ENCODE measurements around the gene RERE. TPM values are rescaled to one million over a fixed set of nuclear protein-coding genes. Genes with fewer than 3 reads are reported as not detected.
"Not testable (repeated sequence)": the region's sequence is repeated elsewhere in the genome, so short reads cannot be mapped to it uniquely, and the experiment has no call there.

The RERE gene
- total RNA-seq, 2 donors from 2014 or later = 95.0 to 102 TPM

- no peak for DNase-seq
- intact Hi-C loops (cut with DNase I, micrococcal nuclease) = no loop called here
- ATAC-seq = no peak
These were observed 178.3 kb downstream of the RERE start for GRCh38 chr1:8639148-8639547.

GRCh38 chr1:8633741-8634501 lies 183.5 kb downstream of the RERE start:
- intact Hi-C loops (cut with DNase I, micrococcal nuclease) = no loop called here

DNA sequence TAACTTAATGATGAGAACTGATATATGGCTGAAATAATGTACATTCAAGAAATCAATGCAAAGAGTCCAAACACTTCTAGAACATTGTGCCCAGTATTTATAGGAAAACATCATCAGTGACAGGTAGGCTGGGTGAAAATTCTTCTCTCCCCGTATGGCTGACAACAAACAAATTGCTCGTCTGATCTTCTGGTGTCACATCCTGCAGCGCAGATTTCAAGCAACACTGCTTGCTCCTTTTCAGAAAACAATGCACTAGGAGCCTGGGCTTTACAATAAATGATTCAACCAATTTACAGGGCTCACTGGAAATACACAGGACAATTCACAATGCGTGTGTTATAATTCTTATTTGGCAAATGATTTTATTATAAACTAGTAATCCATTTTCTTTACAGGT lies 185.3 kb downstream of the RERE start:
- ATAC-seq = no peak
- intact Hi-C loops (cut with DNase I, micrococcal nuclease) = no loop called here
- no peak for DNase-seq

More at GRCh38 chr1:8633741-8634501, 183.5 kb downstream of the RERE start:
- DNase-seq = no peak
- ATAC-seq = no peak

DNA sequence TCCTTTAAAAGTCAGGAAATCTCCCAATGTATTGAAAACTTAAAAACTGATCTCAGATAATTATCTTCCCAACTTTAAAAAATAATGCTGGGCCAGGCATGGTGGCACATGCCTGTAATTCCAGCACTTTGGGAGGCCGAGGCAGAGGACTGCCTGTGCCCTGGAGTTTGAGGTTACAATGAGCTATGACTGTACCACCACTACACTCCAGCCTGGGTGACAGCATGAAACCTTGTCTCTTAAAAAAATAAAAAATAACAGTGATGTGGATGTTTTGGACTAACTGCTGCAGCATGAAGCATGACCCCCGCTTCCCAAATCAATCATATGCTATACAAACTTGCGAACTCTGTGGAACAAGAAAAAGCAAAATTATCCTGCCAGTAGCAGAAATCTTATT lies 186.3 kb downstream of the RERE start:
- DNase-seq = no peak
- intact Hi-C loops (cut with DNase I, micrococcal nuclease) = no loop called here
- ATAC-seq = no peak

GRCh38 chr1:8629241-8630091 lies 188.0 kb downstream of the RERE start:
- DNase-seq (no peak), ATAC-seq (no peak)

GRCh38 chr1:8628606-8629005 lies 188.8 kb downstream of the RERE start:
- ATAC-seq (no peak), DNase-seq (no peak)
- intact Hi-C loops (cut with DNase I, micrococcal nuclease) = no loop called here

More at GRCh38 chr1:8629241-8630091, 188.0 kb downstream of the RERE start:
- intact Hi-C loops (cut with DNase I, micrococcal nuclease) = no loop called here

DNA sequence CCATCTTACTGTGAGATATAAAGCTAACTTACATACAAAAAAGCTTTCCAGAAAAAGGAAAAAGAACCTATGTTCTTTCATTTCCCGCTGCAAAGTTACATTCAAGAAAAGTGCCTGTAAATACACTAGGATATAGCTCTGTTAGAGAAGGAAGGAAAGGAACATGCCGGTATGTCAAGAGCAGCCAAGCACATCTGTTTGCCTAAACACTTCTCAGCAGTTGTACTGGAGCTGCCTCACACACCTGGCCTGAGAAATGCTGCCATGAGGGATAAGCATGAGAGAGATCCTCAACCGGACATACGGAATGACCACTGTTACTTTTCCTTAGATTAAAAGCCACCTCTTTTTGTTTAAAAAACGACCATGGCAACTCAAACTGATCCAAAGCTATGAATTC lies 189.7 kb downstream of the RERE start:
- no peak for DNase-seq
- intact Hi-C loops (cut with DNase I, micrococcal nuclease) = no loop called here
- no peak for ATAC-seq

DNA sequence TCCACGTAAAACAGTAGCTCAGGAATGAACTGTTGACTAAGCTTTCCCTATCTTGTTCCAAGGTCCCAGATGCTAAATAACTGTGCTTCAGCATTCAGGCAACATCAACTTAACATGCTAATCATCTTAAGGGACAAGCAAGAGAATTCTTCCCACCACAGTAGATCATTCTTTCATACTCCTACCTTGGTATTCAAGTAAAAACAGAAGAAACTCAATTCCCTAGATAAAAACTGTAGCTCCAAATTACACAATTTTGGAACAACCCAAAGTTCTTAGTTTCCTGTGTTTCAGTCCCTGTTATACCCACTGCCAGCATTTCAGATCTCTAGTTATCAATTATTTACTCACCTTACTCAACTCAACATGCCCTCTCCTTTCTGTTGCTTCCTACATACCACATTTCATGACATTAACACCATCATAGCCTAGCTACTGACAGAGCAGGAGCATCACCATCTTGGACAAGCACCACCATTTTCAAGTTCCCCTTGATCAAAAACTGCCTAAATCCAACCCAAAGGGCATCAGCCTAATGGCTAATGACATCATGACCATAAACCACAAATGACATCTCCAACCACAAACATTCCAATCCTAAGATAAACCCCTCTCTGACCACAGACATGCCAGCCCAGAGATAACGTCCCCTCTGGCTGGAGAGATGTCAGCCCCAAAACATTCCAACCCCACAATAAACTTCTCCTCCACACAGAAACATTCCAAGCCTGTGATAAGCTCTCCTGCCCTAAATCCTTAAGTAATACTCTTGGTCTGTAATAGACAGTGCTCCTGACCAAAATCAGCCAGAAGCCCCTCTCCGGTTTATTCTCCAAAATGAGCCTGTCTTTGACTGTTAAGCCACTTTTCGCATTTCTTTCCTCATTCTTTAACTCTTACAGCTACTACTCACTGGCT lies 191.2 kb downstream of the RERE start:
- intact Hi-C loops (cut with DNase I, micrococcal nuclease) = no loop called here
- ATAC-seq (no peak), DNase-seq (no peak)

DNA sequence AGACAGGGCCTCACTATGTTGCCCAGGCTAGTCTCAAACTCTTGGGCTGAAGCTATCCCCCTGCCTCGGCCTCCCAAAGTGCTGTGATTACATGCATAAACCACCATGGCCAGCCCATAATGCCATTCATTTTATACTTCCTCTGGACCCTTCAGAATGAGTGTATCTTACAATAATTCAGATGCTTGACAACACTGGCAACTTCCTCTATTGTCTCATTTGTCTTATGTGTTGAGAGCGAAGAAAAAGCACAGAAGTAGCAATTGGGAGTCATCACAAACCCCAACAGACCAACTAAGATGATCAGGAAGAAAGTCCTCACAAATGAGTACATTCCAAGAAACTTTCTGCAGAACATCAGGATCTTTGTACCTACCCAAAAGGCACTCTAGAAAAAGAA lies 191.9 kb downstream of the RERE start:
- DNase-seq = no peak
- intact Hi-C loops (cut with DNase I, micrococcal nuclease) = no loop called here
- ATAC-seq = no peak

DNA sequence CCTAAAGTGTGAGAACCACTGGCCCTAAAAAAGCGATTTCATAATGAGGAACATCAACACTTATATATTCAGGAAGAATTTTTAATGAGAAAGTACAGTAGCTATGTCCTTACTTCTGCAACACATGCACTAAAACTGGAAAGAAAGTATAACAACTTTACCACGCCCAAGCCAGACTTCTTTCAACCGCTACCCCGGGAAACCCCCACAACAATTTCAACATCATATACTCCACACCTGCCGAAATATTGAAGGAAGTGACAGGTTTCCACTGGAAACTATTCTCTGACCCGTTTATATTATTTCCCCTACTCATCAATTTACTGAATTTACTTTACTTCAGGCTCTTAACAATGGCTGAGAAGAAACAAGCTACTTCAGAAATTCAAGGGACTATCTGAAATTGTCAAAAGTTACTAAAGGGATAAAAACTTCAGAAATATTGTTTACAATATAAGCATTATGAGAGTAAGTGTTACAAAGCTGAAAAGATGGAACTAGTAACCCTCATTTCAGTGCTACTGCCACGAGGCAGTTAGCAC lies 193.7 kb downstream of the RERE start:
- intact Hi-C loops (cut with DNase I, micrococcal nuclease); DNase-seq: not testable (repeated sequence)
- ATAC-seq = peak; percentile 22

- DNase-seq; ATAC-seq; intact Hi-C loops (cut with DNase I, micrococcal nuclease): not testable (repeated sequence)
These were observed 195.6 kb downstream of the RERE start for GRCh38 chr1:8621785-8622348.

- DNase-seq; intact Hi-C loops (cut with DNase I, micrococcal nuclease); ATAC-seq: not testable (repeated sequence)
These were observed 196.3 kb downstream of the RERE start for GRCh38 chr1:8621034-8621582.

GRCh38 chr1:8619917-8620502 lies 197.4 kb downstream of the RERE start:
- DNase-seq; intact Hi-C loops (cut with DNase I, micrococcal nuclease): not testable (repeated sequence)
- ATAC-seq = peak; percentile 87

DNA sequence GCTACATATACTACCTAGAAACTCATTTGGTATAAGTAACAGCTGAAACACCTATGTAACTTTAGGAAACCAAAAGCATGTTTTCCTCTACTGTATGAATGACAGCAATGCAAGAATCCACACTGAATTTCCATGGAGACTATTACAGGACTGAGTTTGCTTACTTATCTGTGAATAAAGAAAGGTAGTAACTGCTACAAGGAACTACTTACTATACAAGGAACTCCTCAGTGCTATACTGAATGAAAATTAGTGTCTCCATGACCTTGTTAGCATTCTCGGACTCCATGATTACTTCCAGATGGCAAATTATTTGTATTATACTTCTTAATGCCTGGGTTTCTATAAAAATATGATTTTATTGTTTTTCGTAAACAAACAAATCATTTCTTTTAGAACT lies 198.0 kb downstream of the RERE start:
- peak; percentile 61 for ATAC-seq
- intact Hi-C loops (cut with DNase I, micrococcal nuclease); DNase-seq: not testable (repeated sequence)

DNA sequence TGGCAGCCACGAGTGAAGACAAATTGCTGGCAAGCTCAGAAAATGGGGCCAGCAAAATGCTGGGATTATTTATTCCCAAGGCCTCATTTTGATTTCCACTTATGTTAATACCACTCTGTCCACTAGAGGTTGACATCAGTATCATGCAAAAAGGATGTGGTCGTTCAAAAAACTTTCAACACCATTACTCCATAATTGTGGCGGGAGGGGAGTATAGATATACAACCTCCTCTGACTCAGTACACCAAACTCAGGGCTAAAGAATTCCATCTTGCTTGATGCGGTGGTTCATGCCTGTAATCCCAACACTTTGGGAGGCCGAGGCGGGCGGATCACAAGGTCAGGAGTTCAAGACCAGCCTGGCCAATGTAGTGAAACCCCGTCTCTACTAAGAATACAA lies 200.6 kb downstream of the RERE start:
- intact Hi-C loops (cut with DNase I, micrococcal nuclease); ATAC-seq; DNase-seq: not testable (repeated sequence)

DNA sequence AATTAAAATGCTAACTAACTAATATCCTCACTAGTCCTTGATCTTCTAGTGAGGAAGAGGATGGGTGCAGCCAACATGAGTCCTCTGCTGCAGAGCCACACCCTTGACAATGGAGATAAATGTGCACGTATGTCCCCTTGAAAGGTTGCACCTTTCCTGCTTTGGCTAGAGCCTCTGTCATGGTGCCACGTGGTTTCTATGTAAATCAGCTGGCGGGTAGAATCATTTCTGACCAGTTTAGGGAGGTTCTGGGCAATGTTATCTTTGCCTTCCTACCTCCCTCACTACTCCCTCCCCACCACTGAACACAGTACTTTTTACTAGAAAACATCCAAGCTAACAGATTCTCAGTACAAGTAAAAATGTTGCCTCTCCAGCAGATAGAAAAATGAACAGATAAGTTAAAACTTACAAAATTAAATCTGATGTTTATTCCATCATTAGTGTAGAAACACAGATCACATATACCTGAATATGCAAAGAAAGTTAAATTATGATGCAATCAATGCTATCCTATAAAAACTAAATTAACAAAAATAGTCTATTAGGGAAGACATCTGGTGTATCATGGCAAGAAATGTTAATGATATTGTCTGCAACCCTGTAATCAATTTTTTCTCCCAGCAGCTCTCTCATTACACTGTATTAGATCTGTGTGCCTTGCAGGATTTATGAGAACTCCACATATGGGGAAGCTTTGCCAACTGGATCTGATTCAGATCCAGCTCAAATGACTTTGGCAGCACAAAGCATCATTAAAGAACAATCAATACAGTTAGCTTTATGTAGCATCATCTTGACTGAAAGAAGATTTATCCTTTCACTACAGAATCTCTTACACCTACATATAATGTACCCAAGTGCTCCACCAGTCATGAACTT lies 205.6 kb downstream of the RERE start:
- ATAC-seq; DNase-seq; intact Hi-C loops (cut with DNase I, micrococcal nuclease): not testable (repeated sequence)

- intact Hi-C loops (cut with DNase I, micrococcal nuclease) = no loop called here
- DNase-seq = no peak
- ATAC-seq = peak; percentile 56
These were observed 209.5 kb downstream of the RERE start for GRCh38 chr1:8607906-8608305.
